Hepatocyte (in vitro differentiated cells): ENCODE data around the gene GPHN.

Experiments
- EZH2 ChIP-seq: fragments of 200-600 bp; sonication (generic); IDR thresholded peaks from 2 replicates; pipeline ENCODE4 v1.6.1; 2016; ENCODE audit warnings: antibody characterized with exemption, mild to moderate bottlenecking, borderline replicate concordance
- TF ChIP-seq, protein P1 (sequence below): fragments of 200-600 bp; sonication (generic); IDR thresholded peaks from 2 replicates; pipeline ENCODE4 v1.5.1; 2016; ENCODE audit warnings: antibody characterized with exemption, mild to moderate bottlenecking; ENCODE audit not compliant: poor library complexity

DNA sequence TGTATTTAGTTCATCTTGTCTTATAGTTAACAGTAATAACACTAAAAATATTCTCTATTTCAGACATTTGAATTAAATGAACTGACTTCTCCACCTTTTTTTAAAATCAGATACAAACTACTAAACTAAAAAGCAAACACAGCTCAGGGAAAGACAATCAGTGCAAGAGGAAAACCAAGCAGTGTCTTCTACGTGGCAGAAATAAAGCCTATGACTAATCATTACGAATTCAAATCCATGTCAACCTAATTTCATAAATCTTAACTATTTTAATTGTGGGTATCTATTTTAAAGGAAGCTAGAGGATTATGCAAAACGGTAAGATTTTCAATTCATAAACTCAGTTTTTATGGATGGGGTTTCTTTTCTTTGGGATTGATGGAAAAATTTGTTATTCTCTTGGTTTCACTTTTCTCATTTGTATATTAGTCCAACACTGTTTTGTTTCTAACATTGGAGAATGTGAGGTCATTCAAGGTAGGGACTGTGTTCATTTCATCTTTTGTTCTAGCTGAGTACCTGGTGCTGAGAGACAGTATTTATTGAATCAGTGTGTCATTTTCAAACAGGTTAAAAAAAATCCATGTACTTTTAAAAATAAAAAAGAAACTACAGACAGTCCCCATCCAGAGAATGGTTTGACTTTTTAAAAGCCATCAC lies 720.5 kb downstream of the GPHN start:
- TF ChIP-seq, protein P1, sequence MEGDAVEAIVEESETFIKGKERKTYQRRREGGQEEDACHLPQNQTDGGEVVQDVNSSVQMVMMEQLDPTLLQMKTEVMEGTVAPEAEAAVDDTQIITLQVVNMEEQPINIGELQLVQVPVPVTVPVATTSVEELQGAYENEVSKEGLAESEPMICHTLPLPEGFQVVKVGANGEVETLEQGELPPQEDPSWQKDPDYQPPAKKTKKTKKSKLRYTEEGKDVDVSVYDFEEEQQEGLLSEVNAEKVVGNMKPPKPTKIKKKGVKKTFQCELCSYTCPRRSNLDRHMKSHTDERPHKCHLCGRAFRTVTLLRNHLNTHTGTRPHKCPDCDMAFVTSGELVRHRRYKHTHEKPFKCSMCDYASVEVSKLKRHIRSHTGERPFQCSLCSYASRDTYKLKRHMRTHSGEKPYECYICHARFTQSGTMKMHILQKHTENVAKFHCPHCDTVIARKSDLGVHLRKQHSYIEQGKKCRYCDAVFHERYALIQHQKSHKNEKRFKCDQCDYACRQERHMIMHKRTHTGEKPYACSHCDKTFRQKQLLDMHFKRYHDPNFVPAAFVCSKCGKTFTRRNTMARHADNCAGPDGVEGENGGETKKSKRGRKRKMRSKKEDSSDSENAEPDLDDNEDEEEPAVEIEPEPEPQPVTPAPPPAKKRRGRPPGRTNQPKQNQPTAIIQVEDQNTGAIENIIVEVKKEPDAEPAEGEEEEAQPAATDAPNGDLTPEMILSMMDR = no peak
- TF ChIP-seq EZH2 = no peak
